AG04450 (cell line): Measurements from ENCODE around the gene OR6B3. TPM values are rescaled to one million over a fixed set of nuclear protein-coding genes. Genes with fewer than 3 reads are reported as not detected.

Source experiments
- CTCF ChIA-PET: fragments of 300-600, 350-600 bp; formaldehyde crosslinking; extraction: SDS; loops from one replicate; lab custom pipeline; 2022; ENCODE audit warnings: antibody characterized with exemption, inconsistent platforms; lab: Charles Lee
- POLR2A ChIA-PET: fragments of 350-600 bp; formaldehyde crosslinking; extraction: SDS; loops from one replicate; lab custom pipeline; 2021; ENCODE audit warnings: antibody characterized with exemption, inconsistent platforms; lab: Yijun Ruan, JAX
- DNase-seq: peaks from one replicate; pipeline ENCODE4 v3.0.0-alpha.2; 2011; ENCODE audit warnings: low read depth, low spot score
- H3K27ac ChIP-seq: one replicate; pipeline ENCODE4 v1.5.1; 2012; ENCODE audit warnings: low read depth, low read length, control low read depth
- H3K27me3 ChIP-seq: one replicate; pipeline ENCODE4 v1.6.0; 2012; ENCODE audit warnings: low read length; ENCODE audit not compliant: control insufficient read depth, insufficient read depth
- H3K4me3 ChIP-seq: 2 replicates; pipeline ENCODE4 v1.5.1; 2011; ENCODE audit warnings: mild to moderate bottlenecking, low read depth, low read length, control low read depth
- H3K9me3 ChIP-seq: 2 replicates; pipeline ENCODE4 v1.5.1; 2012; ENCODE audit warnings: low read length; ENCODE audit not compliant: control insufficient read depth, insufficient read depth
- CTCF ChIP-seq: IDR thresholded peaks from 2 replicates; pipeline ENCODE4 v1.5.1; 2011; ENCODE audit warnings: low read depth, low read length, control low read depth, inconsistent platforms
- polyA plus RNA-seq: library from polyadenylated mRNA; depleted of rRNA; stranded (reverse); fragments of >200 nt; gene quantifications from 2 replicates; pipeline ENCODE4 v1.2.3, GENCODE V29; 2011

Gene OR6B3
- polyA plus RNA-seq, 1 experiment = not detected

DNA sequence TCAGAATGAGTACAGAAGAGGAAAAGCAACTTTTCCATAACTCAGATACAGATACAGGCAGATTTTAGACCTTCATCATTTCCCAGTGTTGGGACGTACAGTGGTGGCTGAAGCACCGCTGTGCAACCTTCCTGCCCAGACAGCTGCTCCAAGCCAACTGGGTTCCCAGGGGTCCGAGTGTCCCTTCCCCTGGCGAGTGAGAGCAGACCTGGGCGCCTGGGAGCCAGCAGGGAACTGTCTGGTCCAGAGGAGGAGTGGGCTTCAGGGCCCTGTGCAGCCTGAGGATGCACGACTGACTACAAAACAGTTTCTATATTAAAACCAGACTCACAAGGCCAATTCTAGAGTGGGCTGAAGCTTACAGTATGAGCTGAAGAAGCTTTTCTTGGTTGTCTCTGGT lies 12.0 kb downstream of the OR6B3 start:
- no peak for TF ChIP-seq CTCF
- CTCF ChIA-PET = no interaction called here
- H3K27me3 ChIP-seq = peaks cover 10% of the 10 kb centered on the region

GRCh38 chr2:240037358-240037757 lies 16.0 kb downstream of the OR6B3 start:
- no peaks in the 10 kb centered on the region for H3K9me3 ChIP-seq
- no peak for DNase-seq
- H3K27me3 ChIP-seq = peaks cover 14% of the 10 kb centered on the region
- CTCF ChIA-PET = interaction anchor here (0.7 to 1.6 kb wide), 2 partner anchors 16 to 106 kb away, joined by 3 to 5 read pairs; no protein-coding TSS in a partner anchor
- no peak overlapping the region for H3K27ac ChIP-seq
- H3K4me3 ChIP-seq = no peak overlapping the region
- TF ChIP-seq CTCF = no peak
- POLR2A ChIA-PET = interaction anchor here (0.6 kb wide), 1 partner anchor 11 kb away, joined by 5 read pairs; no protein-coding TSS in a partner anchor

More for the DNA sequence above, 12.0 kb downstream of the OR6B3 start:
- DNase-seq = no peak
- H3K4me3 ChIP-seq = no peak overlapping the region
- H3K27ac ChIP-seq = no peak overlapping the region
- POLR2A ChIA-PET = no interaction called here
- H3K9me3 ChIP-seq = no peaks in the 10 kb centered on the region

- peaks cover 11% of the 10 kb centered on the region for H3K27me3 ChIP-seq
Measured at GRCh38 chr2:240033330-240033678, 20.0 kb downstream of the OR6B3 start.

DNA sequence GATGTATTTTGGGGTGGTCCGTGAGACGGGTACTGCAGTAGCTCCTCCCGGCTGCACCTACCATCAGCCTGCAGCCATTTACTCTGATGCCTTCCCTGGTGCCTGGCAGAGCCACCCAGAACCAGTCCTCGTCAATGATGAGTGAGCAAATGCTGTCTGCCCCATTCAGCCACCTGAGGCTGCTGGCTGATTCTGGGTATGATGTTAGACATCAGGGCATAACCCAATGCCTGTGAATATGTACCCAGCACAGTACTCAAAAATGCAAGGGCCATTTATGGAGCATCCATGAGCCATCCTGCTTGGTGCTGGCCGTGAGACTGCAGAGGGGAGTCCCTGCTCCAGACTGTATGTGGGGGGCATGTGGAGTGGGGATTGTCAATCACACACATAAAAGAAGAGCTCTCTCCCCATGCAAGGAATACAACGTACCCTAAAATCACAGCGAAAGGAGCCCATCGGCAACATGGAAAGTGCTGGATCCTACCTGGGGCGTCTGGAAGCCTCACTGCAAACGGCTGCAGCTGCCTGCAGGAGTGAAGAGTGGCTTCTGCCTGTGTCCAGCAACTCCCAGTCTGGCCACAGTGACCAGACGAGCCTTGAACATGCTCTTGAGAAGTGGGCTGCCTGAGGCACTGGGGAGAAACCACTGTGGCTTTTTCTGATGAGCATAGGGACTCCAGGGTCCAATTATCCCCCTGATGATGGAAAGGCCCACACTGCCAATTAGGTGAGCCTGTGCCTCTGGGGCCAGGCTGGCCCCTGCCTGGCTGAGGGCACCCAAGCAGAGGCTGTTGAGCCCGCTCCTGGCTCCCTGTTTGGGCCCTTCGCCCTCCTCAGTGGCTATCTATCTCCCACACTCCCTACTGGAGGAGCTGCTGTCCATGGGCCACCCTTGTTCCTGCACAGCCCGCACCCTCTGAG lies 20.7 kb downstream of the OR6B3 start:
- ChIA-PET CTCF (no interaction called here), POLR2A (no interaction called here)
- H3K9me3 ChIP-seq = no peaks in the 10 kb centered on the region
- DNase-seq = no peak
- no peak for TF ChIP-seq CTCF
- H3K27ac ChIP-seq = no peak overlapping the region
- peaks cover 11% of the 10 kb centered on the region for H3K27me3 ChIP-seq
- H3K4me3 ChIP-seq = no peak overlapping the region

More at GRCh38 chr2:240033330-240033678, 20.0 kb downstream of the OR6B3 start:
- no peak for TF ChIP-seq CTCF
- Histone ChIP-seq H3K9me3 (no peaks in the 10 kb centered on the region), H3K27ac (no peak overlapping the region), H3K4me3 (no peak overlapping the region)
- DNase-seq = no peak
- ChIA-PET CTCF (no interaction called here), POLR2A (no interaction called here)
